Activated gamma-delta T cell treated with Interleukin-2 at 50 U/mL for 16 hours (primary cell): ENCODE results near the gene SEC16A.

Experiments used
- DNase-seq: peaks from one replicate; pipeline ENCODE4 v3.0.0-alpha.2; 2020

SEC16A gene

GRCh38 chr9:136482793-136483588 lies at the start of gene SEC16A:
Gene SEC16A (minus strand): TSS chr9:136483040. CDS start chr9:136477615, 5,425 bp downstream.
- peak; percentile 100 for DNase-seq

- DNase-seq: no peak
Observed at GRCh38 chr9:136531904-136532798, 49.3 kb upstream of the SEC16A start.

GRCh38 chr9:136531186-136531903 lies 48.5 kb upstream of the SEC16A start:
- no peak for DNase-seq

GRCh38 chr9:136530461-136531089 lies 47.7 kb upstream of the SEC16A start:
- DNase-seq: no peak

GRCh38 chr9:136529516-136530460 lies 46.9 kb upstream of the SEC16A start:
- no peak for DNase-seq

- no peak for DNase-seq
Observed at GRCh38 chr9:136528716-136529341, 46.0 kb upstream of the SEC16A start.

GRCh38 chr9:136527721-136528710 lies 45.2 kb upstream of the SEC16A start:
- no peak for DNase-seq

- no peak for DNase-seq
Observed at GRCh38 chr9:136527131-136527530, 44.3 kb upstream of the SEC16A start.

- DNase-seq: no peak
Observed at GRCh38 chr9:136526625-136527066, 43.8 kb upstream of the SEC16A start.

- DNase-seq: no peak
Observed at GRCh38 chr9:136525841-136526499, 43.1 kb upstream of the SEC16A start.

- DNase-seq: no peak
Observed at GRCh38 chr9:136525207-136525606, 42.4 kb upstream of the SEC16A start.

- DNase-seq: no peak
Observed at GRCh38 chr9:136522314-136523237, 39.7 kb upstream of the SEC16A start.

- DNase-seq: no peak
Observed at GRCh38 chr9:136521537-136521936, 38.7 kb upstream of the SEC16A start.

GRCh38 chr9:136520053-136520540 lies 37.3 kb upstream of the SEC16A start:
- DNase-seq: no peak

- no peak for DNase-seq
Observed at GRCh38 chr9:136519263-136520052, 36.6 kb upstream of the SEC16A start.

GRCh38 chr9:136518623-136519022 lies 35.8 kb upstream of the SEC16A start:
- DNase-seq: no peak

- no peak for DNase-seq
Observed at GRCh38 chr9:136517950-136518349, 35.1 kb upstream of the SEC16A start.
